Trophoblast cell (in vitro differentiated cells and primary cell): ENCODE results near the gene CEP170.
"Not testable (repeated sequence)": the region's sequence is repeated elsewhere in the genome, so short reads cannot be mapped to it uniquely, and the experiment has no call there.

Source experiments
- DNase-seq, 2 donors: peaks; one replicate each; pipeline ENCODE4 v3.0.0-alpha.2; 2016
- H2AFZ ChIP-seq: 2 replicates; pipeline ENCODE4 v1.6.1; 2013; ENCODE audit warnings: low read length, moderate library complexity, mild to moderate bottlenecking; ENCODE audit not compliant: insufficient read depth, poor library complexity
- H2AK5ac ChIP-seq: 2 replicates; pipeline ENCODE4 v1.6.1; 2013; ENCODE audit warnings: mild to moderate bottlenecking, low read length
- H2BK120ac ChIP-seq: 2 replicates; pipeline ENCODE4 v1.6.1; 2013; ENCODE audit warnings: low read length, mild to moderate bottlenecking, moderate library complexity; ENCODE audit not compliant: insufficient read depth, poor library complexity
- H2BK12ac ChIP-seq: 2 replicates; pipeline ENCODE4 v1.6.1; 2013; ENCODE audit warnings: mild to moderate bottlenecking, low read length, moderate library complexity
- H2BK5ac ChIP-seq: 2 replicates; pipeline ENCODE4 v1.6.1; 2013; ENCODE audit warnings: low read length, low read depth, moderate library complexity, mild to moderate bottlenecking; ENCODE audit not compliant: poor library complexity
- H3K14ac ChIP-seq: 2 replicates; pipeline ENCODE4 v1.6.1; 2013; ENCODE audit warnings: mild to moderate bottlenecking, low read length
- H3K18ac ChIP-seq: 2 replicates; pipeline ENCODE4 v1.6.1; 2013; ENCODE audit warnings: mild to moderate bottlenecking, low read length
- H3K23ac ChIP-seq: 2 replicates; pipeline ENCODE4 v1.6.1; 2013; ENCODE audit warnings: low read length
- H3K27ac ChIP-seq: 2 replicates; pipeline ENCODE4 v1.5.1; 2013; ENCODE audit warnings: low read depth, mild to moderate bottlenecking, inconsistent platforms, low read length, moderate library complexity
- H3K27me3 ChIP-seq: 2 replicates; pipeline ENCODE4 v1.6.1; 2013; ENCODE audit warnings: inconsistent platforms, mild to moderate bottlenecking, low read length, moderate library complexity; ENCODE audit not compliant: insufficient read depth
- H3K36me3 ChIP-seq, 2 experiments: 1 replicate in 1 of 2; 2 replicates in 1 of 2; pipeline ENCODE4 v1.6.1; 2013; ENCODE audit warnings: low read length in 2 of 2, mild to moderate bottlenecking in 2 of 2, moderate library complexity in 1 of 2; ENCODE audit not compliant: insufficient read depth in 2 of 2, control insufficient read depth in 1 of 2
- H3K4ac ChIP-seq: 2 replicates; pipeline ENCODE4 v1.6.1; 2013; ENCODE audit warnings: low read depth, mild to moderate bottlenecking, low read length, moderate library complexity
- H3K4me1 ChIP-seq, 2 experiments: 1 replicate in 1 of 2; 2 replicates in 1 of 2; pipeline ENCODE4 v1.6.1; 2013; ENCODE audit warnings: low read length in 2 of 2, mild to moderate bottlenecking in 2 of 2, moderate library complexity in 1 of 2; ENCODE audit not compliant: insufficient read depth in 2 of 2, control insufficient read depth in 1 of 2
- H3K4me2 ChIP-seq: 2 replicates; pipeline ENCODE4 v1.6.1; 2013; ENCODE audit warnings: inconsistent platforms, mild to moderate bottlenecking, low read length, moderate library complexity
- H3K4me3 ChIP-seq: 2 replicates; pipeline ENCODE4 v1.5.1; 2013; ENCODE audit warnings: mild to moderate bottlenecking, low read depth, low read length, inconsistent platforms
- H3K79me1 ChIP-seq: one replicate; pipeline ENCODE4 v1.6.1; 2013; ENCODE audit warnings: low read length
- H3K79me2 ChIP-seq: 2 replicates; pipeline ENCODE4 v1.6.1; 2013; ENCODE audit warnings: low read length, mild to moderate bottlenecking; ENCODE audit not compliant: control insufficient read depth, insufficient read depth, poor library complexity
- H3K9ac ChIP-seq: 2 replicates; pipeline ENCODE4 v1.6.1; 2013; ENCODE audit warnings: mild to moderate bottlenecking, low read length
- H3K9me3 ChIP-seq: 2 replicates; pipeline ENCODE4 v1.6.1; 2013; ENCODE audit warnings: low read depth, mild to moderate bottlenecking, control low read depth, inconsistent platforms, low read length; ENCODE audit not compliant: insufficient read depth
- H4K12ac ChIP-seq: 2 replicates; pipeline ENCODE4 v1.6.1; 2013; ENCODE audit warnings: low read depth, mild to moderate bottlenecking, low read length, moderate library complexity
- H4K8ac ChIP-seq: 2 replicates; pipeline ENCODE4 v1.6.1; 2013; ENCODE audit warnings: low read depth, mild to moderate bottlenecking, low read length, moderate library complexity
- H4K91ac ChIP-seq: one replicate; pipeline ENCODE4 v1.6.1; 2013; ENCODE audit warnings: low read depth, mild to moderate bottlenecking, low read length, moderate library complexity
- WGBS: extraction: QIAGEN DNeasy Blood & Tissue Kit; methylation state at CpG from one replicate; pipeline ENCODE4 v1.1.7; 2013; ENCODE audit warnings: missing lambda C conversion rate; ENCODE audit not compliant: insufficient read length, insufficient coverage; ENCODE audit errors: extremely low coverage; 5-methylcytosine and 5-hydroxymethylcytosine counted together

Gene CEP170

GRCh38 chr1:243216741-243217140 is 38.3 kb downstream of the CEP170 start:
- no peaks in the 10 kb centered on the region for H3K4me1 ChIP-seq
- no peak overlapping the region for H4K8ac ChIP-seq
- H3K36me3 ChIP-seq = peaks cover 7 to 11% of the 10 kb centered on the region in 2 experiments
- H3K79me1 ChIP-seq = no peaks in the 10 kb centered on the region
- no peak overlapping the region for H3K27ac ChIP-seq
- no peaks in the 10 kb centered on the region for H3K79me2 ChIP-seq
- H3K4me2 ChIP-seq = no peak overlapping the region
- no peak overlapping the region for H4K91ac ChIP-seq
- H3K18ac ChIP-seq = no peak overlapping the region
- DNase-seq = no peak
- H2AFZ ChIP-seq = no peak overlapping the region
- H3K9me3 ChIP-seq = no peaks in the 10 kb centered on the region
- H3K23ac ChIP-seq = no peak overlapping the region
- H2AK5ac ChIP-seq = no peak overlapping the region
- H3K9ac ChIP-seq = no peak overlapping the region
- H2BK12ac ChIP-seq = no peak overlapping the region
- no peak overlapping the region for H2BK120ac ChIP-seq
- H3K14ac ChIP-seq = no peak overlapping the region
- H3K27me3 ChIP-seq = no peaks in the 10 kb centered on the region
- WGBS = no CpG with 5 or more reads among the region's 2 CpGs
- no peak overlapping the region for H4K12ac ChIP-seq
- no peak overlapping the region for H2BK5ac ChIP-seq
- H3K4ac ChIP-seq = no peak overlapping the region
- H3K4me3 ChIP-seq = no peak overlapping the region

GRCh38 chr1:243215276-243215875 is 39.7 kb downstream of the CEP170 start:
- not testable (repeated sequence) for H3K79me1 ChIP-seq, H3K4me2 ChIP-seq, H2BK12ac ChIP-seq, H4K12ac ChIP-seq, H2BK5ac ChIP-seq, H3K9ac ChIP-seq, H2AFZ ChIP-seq, H4K91ac ChIP-seq, H3K4ac ChIP-seq, H3K27ac ChIP-seq, H3K27me3 ChIP-seq, H3K4me3 ChIP-seq, H2BK120ac ChIP-seq, H3K23ac ChIP-seq, H3K4me1 ChIP-seq, H3K9me3 ChIP-seq, H3K36me3 ChIP-seq, H2AK5ac ChIP-seq, H3K14ac ChIP-seq, DNase-seq, H4K8ac ChIP-seq, H3K79me2 ChIP-seq, H3K18ac ChIP-seq
- no CpG with 5 or more reads among the region's 12 CpGs for WGBS

- Histone ChIP-seq H4K12ac (no peak overlapping the region), H3K27me3 (no peaks in the 10 kb centered on the region), H3K36me3 (peaks cover 3 to 4% of the 10 kb centered on the region in 2 experiments), H4K91ac (no peak overlapping the region), H3K4me2 (no peak overlapping the region), H3K18ac (no peak overlapping the region), H3K4ac (no peak overlapping the region), H3K4me3 (no peak overlapping the region), H2AK5ac (no peak overlapping the region), H3K23ac (no peak overlapping the region), H4K8ac (no peak overlapping the region), H2BK5ac (no peak overlapping the region), H3K79me2 (no peaks in the 10 kb centered on the region), H2BK120ac (no peak overlapping the region), H3K27ac (no peak overlapping the region), H3K14ac (no peak overlapping the region), H2AFZ (no peak overlapping the region), H3K79me1 (no peaks in the 10 kb centered on the region), H3K9me3 (no peaks in the 10 kb centered on the region), H3K9ac (no peak overlapping the region), H2BK12ac (no peak overlapping the region), H3K4me1 (no peaks in the 10 kb centered on the region)
- peak in 1 of 2 donors; percentile 4 for DNase-seq
- no CpG with 5 or more reads among the region's 4 CpGs for WGBS
Measured at GRCh38 chr1:243213045-243213787, 41.9 kb downstream of the CEP170 start.

- H3K23ac ChIP-seq, H2BK120ac ChIP-seq, H3K27me3 ChIP-seq, H3K4me3 ChIP-seq, H3K14ac ChIP-seq, H3K9ac ChIP-seq, H2BK12ac ChIP-seq, H3K9me3 ChIP-seq, H3K79me1 ChIP-seq, H2AFZ ChIP-seq, H4K8ac ChIP-seq, H3K79me2 ChIP-seq, H2AK5ac ChIP-seq, H3K18ac ChIP-seq, H3K4me1 ChIP-seq, H3K4me2 ChIP-seq, H4K12ac ChIP-seq, H4K91ac ChIP-seq, H3K36me3 ChIP-seq, H3K27ac ChIP-seq, H2BK5ac ChIP-seq, H3K4ac ChIP-seq, DNase-seq: not testable (repeated sequence)
- no CpG with 5 or more reads among the region's 3 CpGs for WGBS
Measured at GRCh38 chr1:243211984-243212383, 43.1 kb downstream of the CEP170 start.
